ENCODE results near the gene MOB1B.

Gene MOB1B

DNA sequence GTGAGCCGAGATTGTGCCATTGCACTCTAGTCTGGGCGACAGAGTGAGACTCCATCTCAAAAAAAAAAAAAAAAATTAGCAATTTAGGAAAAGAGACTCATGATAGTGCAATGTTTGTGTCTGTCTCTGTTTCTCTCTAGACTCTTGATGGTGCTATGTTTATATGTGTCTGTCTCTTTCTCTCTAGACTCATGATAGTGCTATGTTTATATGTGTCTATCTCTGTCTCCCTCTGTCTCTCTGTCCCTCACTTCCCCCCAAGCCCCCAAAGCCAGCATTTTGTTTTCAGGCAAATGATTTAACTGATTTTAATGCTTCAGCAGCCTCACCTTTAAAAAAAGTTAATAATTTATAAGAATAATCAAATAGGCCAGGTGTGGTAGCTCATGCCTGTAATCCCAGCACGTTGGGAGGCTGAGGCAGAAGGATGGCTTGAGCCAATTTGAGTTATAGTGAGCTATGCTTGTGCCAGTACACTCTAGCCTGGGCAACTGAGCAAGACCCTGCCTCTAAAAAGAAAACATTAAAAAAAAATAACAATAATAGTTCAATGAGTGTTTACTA, 6.9 kb downstream of the MOB1B start:
- TF ChIP-seq, protein P1, sequence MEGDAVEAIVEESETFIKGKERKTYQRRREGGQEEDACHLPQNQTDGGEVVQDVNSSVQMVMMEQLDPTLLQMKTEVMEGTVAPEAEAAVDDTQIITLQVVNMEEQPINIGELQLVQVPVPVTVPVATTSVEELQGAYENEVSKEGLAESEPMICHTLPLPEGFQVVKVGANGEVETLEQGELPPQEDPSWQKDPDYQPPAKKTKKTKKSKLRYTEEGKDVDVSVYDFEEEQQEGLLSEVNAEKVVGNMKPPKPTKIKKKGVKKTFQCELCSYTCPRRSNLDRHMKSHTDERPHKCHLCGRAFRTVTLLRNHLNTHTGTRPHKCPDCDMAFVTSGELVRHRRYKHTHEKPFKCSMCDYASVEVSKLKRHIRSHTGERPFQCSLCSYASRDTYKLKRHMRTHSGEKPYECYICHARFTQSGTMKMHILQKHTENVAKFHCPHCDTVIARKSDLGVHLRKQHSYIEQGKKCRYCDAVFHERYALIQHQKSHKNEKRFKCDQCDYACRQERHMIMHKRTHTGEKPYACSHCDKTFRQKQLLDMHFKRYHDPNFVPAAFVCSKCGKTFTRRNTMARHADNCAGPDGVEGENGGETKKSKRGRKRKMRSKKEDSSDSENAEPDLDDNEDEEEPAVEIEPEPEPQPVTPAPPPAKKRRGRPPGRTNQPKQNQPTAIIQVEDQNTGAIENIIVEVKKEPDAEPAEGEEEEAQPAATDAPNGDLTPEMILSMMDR (IDR thresholded peaks at IDR 0.05; ENCODE audit: insufficient read depth, low read length, poor library complexity, severe bottlenecking) = no peak
- TF ChIP-seq EZH2phosphoT487 (conservative IDR thresholded peaks at IDR 0.05; ENCODE audit: low read length) = no peak
- Histone ChIP-seq H3K27ac (ENCODE audit: low read depth, low read length) (no peak overlapping the region), H2AFZ (ENCODE audit: low read depth, low read length, severe bottlenecking) (no peak overlapping the region), H3K9me2 (replicated peaks; ENCODE audit: insufficient read depth, low read length) (no peaks in the 10 kb centered on the region), H4K20me1 (ENCODE audit: low read depth, low read length) (no peaks in the 10 kb centered on the region), H3K9me3 (ENCODE audit: insufficient read depth, low read length) (no peaks in the 10 kb centered on the region), H3F3A (ENCODE audit: insufficient read depth) (no peaks in the 10 kb centered on the region), H3K79me2 (ENCODE audit: insufficient read depth, low read length) (peaks cover 28% of the 10 kb centered on the region), H3K36me3 (ENCODE audit: low read length) (no peaks in the 10 kb centered on the region), H3K9ac (ENCODE audit: low read length) (no peak overlapping the region), H3K4me2 (ENCODE audit: low read depth, low read length, poor library complexity, severe bottlenecking) (no peak overlapping the region), H3K27me3 (ENCODE audit: low read length) (no peaks in the 10 kb centered on the region), H3K4me3 (ENCODE audit: insufficient read depth, low read length, poor library complexity, severe bottlenecking) (no peak overlapping the region)

DNA sequence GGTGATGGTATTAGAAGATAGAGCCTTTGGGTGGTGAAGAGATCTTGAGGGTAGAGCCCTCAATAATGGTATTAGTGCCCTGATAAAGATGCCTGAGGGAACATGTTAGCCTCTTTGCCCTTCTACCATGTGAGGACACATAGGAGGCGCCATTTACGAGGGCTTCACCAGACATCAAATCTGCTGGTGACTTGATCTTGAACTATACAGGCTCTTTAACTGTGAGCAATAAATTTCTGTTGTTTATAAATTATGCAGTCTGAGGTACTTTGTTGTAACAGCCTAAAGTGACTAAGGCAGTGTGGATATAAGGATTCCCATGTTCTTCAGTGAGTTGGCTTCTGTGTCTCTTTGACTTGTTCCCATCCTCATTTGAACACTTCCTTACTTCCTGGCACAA, 11.8 kb downstream of the MOB1B start:
- Histone ChIP-seq H3K9ac (ENCODE audit: low read length) (no peak overlapping the region), H4K20me1 (ENCODE audit: low read depth, low read length) (no peaks in the 10 kb centered on the region), H3K4me2 (ENCODE audit: low read depth, low read length, poor library complexity, severe bottlenecking) (no peak overlapping the region), H3K27ac (ENCODE audit: low read depth, low read length) (no peak overlapping the region), H3K36me3 (ENCODE audit: low read length) (no peaks in the 10 kb centered on the region), H3K27me3 (ENCODE audit: low read length) (no peaks in the 10 kb centered on the region), H3K4me3 (ENCODE audit: insufficient read depth, low read length, poor library complexity, severe bottlenecking) (no peak overlapping the region), H3K9me2 (replicated peaks; ENCODE audit: insufficient read depth, low read length) (no peaks in the 10 kb centered on the region), H3K9me3 (ENCODE audit: insufficient read depth, low read length) (no peaks in the 10 kb centered on the region), H3K79me2 (ENCODE audit: insufficient read depth, low read length) (peaks cover 52% of the 10 kb centered on the region), H2AFZ (ENCODE audit: low read depth, low read length, severe bottlenecking) (no peak overlapping the region), H3F3A (ENCODE audit: insufficient read depth) (no peaks in the 10 kb centered on the region)
- no peak for TF ChIP-seq EZH2phosphoT487 (conservative IDR thresholded peaks at IDR 0.05; ENCODE audit: low read length)

DNA sequence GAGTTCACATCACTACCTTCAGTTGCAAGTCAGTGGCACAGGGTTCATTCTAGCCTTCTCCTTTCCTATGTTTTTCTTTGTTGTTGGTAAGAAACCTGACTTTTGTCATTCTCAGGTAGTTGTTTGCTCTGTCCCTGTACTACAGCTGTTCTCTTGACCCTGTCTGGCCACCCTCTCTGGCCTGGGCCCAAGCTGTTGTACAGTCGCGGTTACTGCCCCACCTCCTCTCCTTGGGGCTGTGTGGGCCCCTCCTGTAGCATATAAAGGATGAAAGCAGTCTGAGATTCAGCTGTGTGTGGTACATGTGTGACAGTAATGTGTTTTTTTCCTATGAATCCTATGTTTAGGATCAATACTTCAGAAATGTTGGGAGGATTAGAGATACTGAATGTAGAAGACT, 12.5 kb downstream of the MOB1B start:
- H3K27me3 ChIP-seq (ENCODE audit: low read length) = no peaks in the 10 kb centered on the region
- no peaks in the 10 kb centered on the region for H3K36me3 ChIP-seq (ENCODE audit: low read length)
- no peak overlapping the region for H3K4me3 ChIP-seq (ENCODE audit: insufficient read depth, low read length, poor library complexity, severe bottlenecking)
- no peaks in the 10 kb centered on the region for H3K9me2 ChIP-seq (replicated peaks; ENCODE audit: insufficient read depth, low read length)
- peaks cover 50% of the 10 kb centered on the region for H3K79me2 ChIP-seq (ENCODE audit: insufficient read depth, low read length)
- no peak for TF ChIP-seq EZH2phosphoT487 (conservative IDR thresholded peaks at IDR 0.05; ENCODE audit: low read length)
- TF ChIP-seq, protein P1 (IDR thresholded peaks at IDR 0.05; ENCODE audit: insufficient read depth, low read length, poor library complexity, severe bottlenecking) = no peak
- H2AFZ ChIP-seq (ENCODE audit: low read depth, low read length, severe bottlenecking) = no peak overlapping the region
- no peaks in the 10 kb centered on the region for H3F3A ChIP-seq (ENCODE audit: insufficient read depth)
- H3K9me3 ChIP-seq (ENCODE audit: insufficient read depth, low read length) = no peaks in the 10 kb centered on the region
- H3K4me2 ChIP-seq (ENCODE audit: low read depth, low read length, poor library complexity, severe bottlenecking) = peak overlapping the region; percentile 24
- H4K20me1 ChIP-seq (ENCODE audit: low read depth, low read length) = no peaks in the 10 kb centered on the region
- no peak overlapping the region for H3K9ac ChIP-seq (ENCODE audit: low read length)
- H3K27ac ChIP-seq (ENCODE audit: low read depth, low read length) = no peak overlapping the region

GRCh38 chr4:70915036-70915815, 13.1 kb downstream of the MOB1B start:
- H3K36me3 ChIP-seq (ENCODE audit: low read length) = no peaks in the 10 kb centered on the region
- no peak for TF ChIP-seq EZH2phosphoT487 (conservative IDR thresholded peaks at IDR 0.05; ENCODE audit: low read length)
- TF ChIP-seq, protein P1 (IDR thresholded peaks at IDR 0.05; ENCODE audit: insufficient read depth, low read length, poor library complexity, severe bottlenecking) = no peak
- no peaks in the 10 kb centered on the region for H3K27me3 ChIP-seq (ENCODE audit: low read length)
- no peaks in the 10 kb centered on the region for H4K20me1 ChIP-seq (ENCODE audit: low read depth, low read length)
- peak overlapping the region; percentile 24 for H3K4me2 ChIP-seq (ENCODE audit: low read depth, low read length, poor library complexity, severe bottlenecking)
- no peaks in the 10 kb centered on the region for H3F3A ChIP-seq (ENCODE audit: insufficient read depth)
- no peaks in the 10 kb centered on the region for H3K9me3 ChIP-seq (ENCODE audit: insufficient read depth, low read length)
- H2AFZ ChIP-seq (ENCODE audit: low read depth, low read length, severe bottlenecking) = no peak overlapping the region
- no peak overlapping the region for H3K27ac ChIP-seq (ENCODE audit: low read depth, low read length)
- H3K4me3 ChIP-seq (ENCODE audit: insufficient read depth, low read length, poor library complexity, severe bottlenecking) = no peak overlapping the region
- no peak overlapping the region for H3K9ac ChIP-seq (ENCODE audit: low read length)
- no peaks in the 10 kb centered on the region for H3K9me2 ChIP-seq (replicated peaks; ENCODE audit: insufficient read depth, low read length)
- H3K79me2 ChIP-seq (ENCODE audit: insufficient read depth, low read length) = peaks cover 48% of the 10 kb centered on the region

Data from SU-DHL-6 (cell line).